Neural crest cell (in vitro differentiated cells): Measurements from ENCODE around the gene ZMAT5. TPM values are rescaled to one million over a fixed set of nuclear protein-coding genes. Genes with fewer than 3 reads are reported as not detected.

ENCODE experiments used
- DNase-seq: peaks from one replicate; pipeline ENCODE4 v3.0.0; 2021; ENCODE audit warnings: low read depth, mixed read lengths, low spot score
- H3K27ac Mint-ChIP-seq: one replicate; pipeline ENCODE4 v1.8.0; 2021; ENCODE audit warnings: mild to moderate bottlenecking, mixed read lengths; ENCODE audit not compliant: unreplicated experiment
- H3K27me3 Mint-ChIP-seq: 2 replicates; pipeline ENCODE4 v1.8.0; 2021; ENCODE audit warnings: low read depth, mild to moderate bottlenecking, mixed read lengths
- H3K36me3 Mint-ChIP-seq: 2 replicates; pipeline ENCODE4 v1.8.0; 2021; ENCODE audit warnings: low read depth, mild to moderate bottlenecking, mixed read lengths
- H3K4me1 Mint-ChIP-seq: 2 replicates; pipeline ENCODE4 v1.8.0; 2021; ENCODE audit warnings: mixed read lengths
- H3K4me3 Mint-ChIP-seq: one replicate; pipeline ENCODE4 v1.8.0; 2021; ENCODE audit warnings: mild to moderate bottlenecking, mixed read lengths
- H3K9me3 Mint-ChIP-seq: 2 replicates; pipeline ENCODE4 v1.8.0; 2021; ENCODE audit warnings: mixed read lengths
- CTCF ChIP-seq: fragments of 200-600 bp; sonication (generic); conservative IDR thresholded peaks from 2 replicates; pipeline ENCODE4 v1.5.0; 2021; ENCODE audit warnings: antibody characterized with exemption, mild to moderate bottlenecking
- total RNA-seq: library from RNA; stranded (reverse); gene quantifications from 2 replicates; pipeline ENCODE4 v1.2.1, GENCODE V29; 2021

The ZMAT5 gene
- total RNA-seq, 1 donor from 2014 or later, result 25.3 TPM

DNA sequence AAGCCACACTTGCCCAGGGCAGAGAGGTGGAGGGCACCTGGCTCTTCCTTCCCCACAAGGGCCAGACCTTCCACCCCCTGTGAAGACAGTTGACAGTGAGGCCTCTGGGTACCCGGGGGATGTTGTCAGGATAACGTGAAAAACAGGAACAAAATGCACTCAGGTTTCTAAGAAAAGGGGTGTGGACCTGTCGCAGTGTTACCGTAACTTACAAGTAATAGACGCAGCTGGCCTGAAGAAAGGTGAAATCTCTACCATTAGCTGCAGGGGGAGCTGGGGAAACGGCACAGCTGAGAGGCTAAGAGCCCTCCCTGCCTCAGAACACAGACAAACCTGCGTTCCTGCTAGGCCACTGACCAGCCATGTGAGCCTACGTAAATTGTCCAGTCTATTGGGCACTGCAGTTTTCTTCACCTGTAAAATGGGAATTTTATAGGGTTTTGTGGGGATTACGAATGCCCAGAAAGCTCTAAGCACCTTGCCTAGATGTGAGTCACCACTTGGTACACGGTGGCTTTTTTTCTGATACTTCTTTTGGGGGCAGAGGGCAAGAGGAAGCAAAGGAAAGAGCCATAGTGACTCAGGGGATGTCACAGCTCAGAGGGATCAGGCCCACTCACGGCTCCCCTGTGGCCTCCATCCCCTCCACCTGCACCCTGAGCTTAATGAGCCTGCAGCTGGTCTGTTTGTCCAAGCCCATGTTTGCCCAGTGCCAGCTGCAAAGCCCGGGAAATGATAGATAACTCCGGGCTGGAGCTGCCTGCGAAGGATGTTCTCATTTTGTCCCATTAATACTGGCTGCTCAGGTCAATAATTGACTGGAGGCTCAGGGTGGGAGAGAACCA lies 65.4 kb downstream of the ZMAT5 start:
- H3K4me1 Mint-ChIP-seq, result peaks cover 28% of the 10 kb centered on the region
- H3K36me3 Mint-ChIP-seq, result no peaks in the 10 kb centered on the region
- H3K4me3 Mint-ChIP-seq, result peak overlapping the region; percentile 12
- H3K27me3 Mint-ChIP-seq, result peaks cover 34% of the 10 kb centered on the region
- DNase-seq, result no peak
- peak overlapping the region; percentile 27 for H3K27ac Mint-ChIP-seq
- TF ChIP-seq CTCF, result peak; percentile 49
- no peaks in the 10 kb centered on the region for H3K9me3 Mint-ChIP-seq

DNA sequence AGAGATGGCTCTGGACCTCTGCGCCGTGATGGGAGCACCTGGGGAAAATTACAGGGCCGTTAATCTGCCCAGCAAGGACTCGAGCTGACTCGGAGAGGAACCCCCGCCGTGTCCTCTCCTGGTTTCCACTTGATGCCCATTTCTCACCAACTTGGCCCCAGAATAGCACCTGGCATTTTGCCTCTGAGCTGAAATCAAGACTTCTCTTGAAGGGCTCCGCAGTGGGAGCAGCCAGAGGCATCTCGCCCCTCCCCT lies 66.0 kb downstream of the ZMAT5 start:
- H3K4me1 Mint-ChIP-seq, result peaks cover 23% of the 10 kb centered on the region
- no peaks in the 10 kb centered on the region for H3K9me3 Mint-ChIP-seq
- H3K36me3 Mint-ChIP-seq, result no peaks in the 10 kb centered on the region
- H3K27ac Mint-ChIP-seq, result no peak overlapping the region
- no peak overlapping the region for H3K4me3 Mint-ChIP-seq
- TF ChIP-seq CTCF, result no peak
- DNase-seq, result no peak
- H3K27me3 Mint-ChIP-seq, result peaks cover 32% of the 10 kb centered on the region

GRCh38 chr22:29700206-29700899 lies 66.5 kb downstream of the ZMAT5 start:
- no peak for DNase-seq
- Mint-ChIP-seq H3K4me1 (peaks cover 23% of the 10 kb centered on the region), H3K36me3 (no peaks in the 10 kb centered on the region), H3K4me3 (no peak overlapping the region), H3K27ac (no peak overlapping the region), H3K9me3 (no peaks in the 10 kb centered on the region), H3K27me3 (peaks cover 32% of the 10 kb centered on the region)
- no peak for TF ChIP-seq CTCF

- Mint-ChIP-seq H3K36me3 (no peaks in the 10 kb centered on the region), H3K27me3 (peaks cover 19% of the 10 kb centered on the region), H3K27ac (no peak overlapping the region), H3K4me3 (no peak overlapping the region), H3K4me1 (peaks cover 10% of the 10 kb centered on the region), H3K9me3 (no peaks in the 10 kb centered on the region)
- no peak for TF ChIP-seq CTCF
- no peak for DNase-seq
These were observed 68.8 kb downstream of the ZMAT5 start for GRCh38 chr22:29697853-29698598.

DNA sequence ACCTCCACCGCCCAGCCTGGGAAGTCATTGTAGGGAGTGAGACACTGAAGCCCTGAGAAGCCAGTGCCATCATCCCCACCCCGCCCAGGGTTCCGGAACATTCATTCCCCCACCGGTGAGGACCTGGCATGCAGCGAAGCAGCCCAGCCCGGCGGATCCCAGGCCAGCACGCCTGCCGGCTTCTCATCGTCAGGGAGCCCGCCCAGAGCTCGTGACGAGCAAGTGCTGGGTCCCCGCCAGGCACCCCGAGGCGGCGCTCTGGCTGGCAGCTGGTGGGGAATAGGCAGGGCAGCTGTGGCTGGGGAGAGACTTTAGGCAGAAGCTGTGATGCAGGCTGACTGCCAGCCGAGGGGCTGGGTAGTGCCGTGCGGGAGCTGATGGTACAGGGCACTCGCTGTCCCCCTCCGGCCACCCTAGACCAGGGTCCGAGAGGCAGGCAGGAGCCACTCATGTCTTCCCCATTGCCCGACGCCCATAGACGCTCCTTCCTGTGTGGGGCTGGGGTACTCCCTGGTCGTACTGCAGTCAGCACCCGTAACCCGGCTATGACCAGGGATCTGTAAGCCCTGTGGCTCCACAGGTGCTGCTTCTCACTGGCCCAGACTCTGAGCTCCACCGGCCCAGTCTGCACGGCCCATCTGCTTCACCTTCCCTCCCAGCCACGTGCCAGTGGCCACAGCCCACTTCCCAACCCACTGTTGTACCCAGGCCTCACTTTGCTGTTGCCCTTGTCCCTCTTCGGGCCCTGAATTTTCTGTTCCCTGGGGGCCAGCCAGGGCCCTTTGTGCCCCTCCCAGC lies 71.5 kb downstream of the ZMAT5 start:
- no peak for DNase-seq
- Mint-ChIP-seq H3K4me3 (no peak overlapping the region), H3K27me3 (no peaks in the 10 kb centered on the region), H3K27ac (no peak overlapping the region), H3K36me3 (no peaks in the 10 kb centered on the region), H3K9me3 (no peaks in the 10 kb centered on the region), H3K4me1 (peaks cover 5% of the 10 kb centered on the region)
- no peak for TF ChIP-seq CTCF
